Measurements from ENCODE around the gene CD3G. TPM values are rescaled to one million over a fixed set of nuclear protein-coding genes. Genes with fewer than 3 reads are reported as not detected.

CD3G gene
- total RNA-seq, 4 donors from 2014 or later: 0.13 to 0.33 (median 0.23) TPM; not detected in 1

DNA sequence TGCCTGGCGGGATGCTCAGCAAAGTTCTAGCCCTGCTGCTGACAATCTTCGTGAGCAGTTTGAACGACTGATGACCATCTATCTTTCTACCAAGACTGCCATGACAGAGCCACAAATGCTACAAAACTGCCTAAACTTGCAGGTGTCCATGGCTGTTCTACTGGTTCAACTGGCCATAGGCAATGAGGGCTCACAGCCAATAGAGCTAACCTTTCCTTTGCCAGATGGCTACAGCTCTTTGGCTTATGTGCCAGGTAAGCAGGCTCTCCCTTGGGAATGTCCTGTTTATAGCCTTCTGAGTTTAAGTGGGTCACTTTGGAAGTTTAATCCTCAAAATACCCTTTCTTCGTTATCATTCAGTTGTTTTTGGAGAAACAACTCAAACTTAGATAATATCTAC is 35.4 kb downstream of the CD3G start:
- peaks cover 93 to 100% (median 97%) of the 10 kb centered on the region in 4 donors for H3K36me3 ChIP-seq
- H3K4me1 ChIP-seq: no peaks in the 10 kb centered on the region
- H3K27me3 ChIP-seq: no peaks in the 10 kb centered on the region
- TF ChIP-seq EP300 (IDR thresholded peaks at IDR 0.05) (no peak), POLR2AphosphoS5 (IDR thresholded peaks at IDR 0.05) (no peak), POLR2A (IDR thresholded peaks at IDR 0.05; ENCODE audit: low read depth) (no peak)
- TF ChIP-seq, protein P1, sequence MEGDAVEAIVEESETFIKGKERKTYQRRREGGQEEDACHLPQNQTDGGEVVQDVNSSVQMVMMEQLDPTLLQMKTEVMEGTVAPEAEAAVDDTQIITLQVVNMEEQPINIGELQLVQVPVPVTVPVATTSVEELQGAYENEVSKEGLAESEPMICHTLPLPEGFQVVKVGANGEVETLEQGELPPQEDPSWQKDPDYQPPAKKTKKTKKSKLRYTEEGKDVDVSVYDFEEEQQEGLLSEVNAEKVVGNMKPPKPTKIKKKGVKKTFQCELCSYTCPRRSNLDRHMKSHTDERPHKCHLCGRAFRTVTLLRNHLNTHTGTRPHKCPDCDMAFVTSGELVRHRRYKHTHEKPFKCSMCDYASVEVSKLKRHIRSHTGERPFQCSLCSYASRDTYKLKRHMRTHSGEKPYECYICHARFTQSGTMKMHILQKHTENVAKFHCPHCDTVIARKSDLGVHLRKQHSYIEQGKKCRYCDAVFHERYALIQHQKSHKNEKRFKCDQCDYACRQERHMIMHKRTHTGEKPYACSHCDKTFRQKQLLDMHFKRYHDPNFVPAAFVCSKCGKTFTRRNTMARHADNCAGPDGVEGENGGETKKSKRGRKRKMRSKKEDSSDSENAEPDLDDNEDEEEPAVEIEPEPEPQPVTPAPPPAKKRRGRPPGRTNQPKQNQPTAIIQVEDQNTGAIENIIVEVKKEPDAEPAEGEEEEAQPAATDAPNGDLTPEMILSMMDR (IDR thresholded peaks at IDR 0.05): no peak
- DNase-seq (ENCODE audit: extremely low spot score): no peak
- WGBS: 84% methylated on average over 4 of the region's 4 CpGs
- no peak overlapping the region for H3K4me3 ChIP-seq
- H3K9me3 ChIP-seq: no peaks in the 10 kb centered on the region
- intact Hi-C loops (cut with DNase I): no loop called here
- H3K27ac ChIP-seq (replicated peaks in 1 of 4): no peak overlapping the region

DNA sequence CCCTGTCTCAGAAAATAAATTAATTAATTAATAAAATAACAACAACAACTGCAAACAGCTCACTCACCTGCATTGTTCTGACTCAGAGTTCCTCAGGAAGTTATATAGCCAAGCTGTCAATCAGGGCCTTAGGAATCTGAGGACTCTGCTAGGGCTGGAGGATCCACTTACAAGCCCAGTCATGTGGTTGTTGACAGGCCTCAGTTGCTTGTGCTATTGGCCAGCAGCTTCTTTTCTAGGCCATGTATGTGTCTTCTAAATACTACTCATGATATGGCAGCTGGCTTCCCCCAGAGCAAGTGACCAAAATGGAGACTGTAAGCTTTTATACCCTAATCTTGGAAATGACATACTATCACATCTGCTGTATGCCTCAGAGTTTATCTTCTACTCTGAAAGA is 36.4 kb downstream of the CD3G start:
- H3K27me3 ChIP-seq: no peaks in the 10 kb centered on the region
- H3K9me3 ChIP-seq: no peaks in the 10 kb centered on the region
- no peaks in the 10 kb centered on the region for H3K4me1 ChIP-seq
- H3K36me3 ChIP-seq: peaks cover 91 to 100% (median 97%) of the 10 kb centered on the region in 4 donors
- intact Hi-C loops (cut with DNase I): no loop called here
- H3K27ac ChIP-seq (replicated peaks in 1 of 4): no peak overlapping the region
- no peak overlapping the region for H3K4me3 ChIP-seq
- TF ChIP-seq POLR2AphosphoS5 (IDR thresholded peaks at IDR 0.05): no peak
- no peak for TF ChIP-seq POLR2A (IDR thresholded peaks at IDR 0.05; ENCODE audit: low read depth)
- TF ChIP-seq EP300 (IDR thresholded peaks at IDR 0.05): no peak
- TF ChIP-seq, protein P1 (IDR thresholded peaks at IDR 0.05): no peak
- DNase-seq (ENCODE audit: extremely low spot score): no peak

DNA sequence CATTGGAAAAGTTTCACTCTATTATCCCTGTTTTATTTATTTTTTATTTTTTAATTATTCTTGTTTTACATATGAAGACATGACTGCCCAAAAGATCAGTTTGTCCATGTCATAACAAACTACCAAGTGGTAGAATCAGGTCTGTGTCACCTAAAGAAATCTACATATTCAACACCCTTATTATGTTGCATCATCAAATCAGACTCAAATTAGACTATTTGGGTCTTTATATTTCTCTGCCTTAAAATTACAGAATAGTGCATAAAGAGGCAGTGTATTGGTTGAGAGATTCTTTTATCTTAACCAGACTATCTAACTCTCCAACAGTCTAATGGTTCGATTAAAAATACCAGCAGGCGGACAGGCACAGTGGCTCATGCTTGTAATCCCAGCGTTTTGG is 38.8 kb downstream of the CD3G start:
- intact Hi-C loops (cut with DNase I): no loop called here
- no peak for TF ChIP-seq POLR2AphosphoS5 (IDR thresholded peaks at IDR 0.05)
- TF ChIP-seq, protein P1 (IDR thresholded peaks at IDR 0.05): no peak
- H3K4me1 ChIP-seq: no peaks in the 10 kb centered on the region
- 90% methylated on average over 3 of the region's 3 CpGs for WGBS
- no peaks in the 10 kb centered on the region for H3K9me3 ChIP-seq
- no peak overlapping the region for H3K27ac ChIP-seq (replicated peaks in 1 of 4)
- DNase-seq (ENCODE audit: extremely low spot score): no peak
- H3K4me3 ChIP-seq: no peak overlapping the region
- no peaks in the 10 kb centered on the region for H3K27me3 ChIP-seq
- H3K36me3 ChIP-seq: peaks cover 92 to 100% (median 97%) of the 10 kb centered on the region in 4 donors

DNA sequence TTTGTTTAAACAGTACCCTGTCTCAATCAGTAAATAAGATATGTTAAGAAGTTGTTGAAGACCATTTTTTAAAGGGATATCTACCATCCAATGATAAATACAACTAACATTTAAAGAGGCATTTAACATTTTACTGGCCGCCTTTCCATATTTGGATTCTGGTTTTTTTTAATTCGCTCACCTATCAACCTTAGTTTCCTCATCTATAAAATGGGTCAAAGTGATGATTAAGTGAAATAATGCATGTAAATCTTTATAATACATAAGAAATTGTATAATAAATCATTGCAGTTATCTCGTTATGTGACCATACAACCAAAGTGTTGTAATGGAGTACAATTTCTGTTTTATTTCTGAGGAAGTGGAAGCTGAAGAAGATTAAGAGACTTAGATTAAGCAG is 39.5 kb downstream of the CD3G start:
- intact Hi-C loops (cut with DNase I): no loop called here
- WGBS: 95% methylated on average over 3 of the region's 3 CpGs
- TF ChIP-seq POLR2AphosphoS5 (IDR thresholded peaks at IDR 0.05) (no peak), POLR2A (IDR thresholded peaks at IDR 0.05; ENCODE audit: low read depth) (no peak), EP300 (IDR thresholded peaks at IDR 0.05) (no peak)
- TF ChIP-seq, protein P1 (IDR thresholded peaks at IDR 0.05): no peak

DNA sequence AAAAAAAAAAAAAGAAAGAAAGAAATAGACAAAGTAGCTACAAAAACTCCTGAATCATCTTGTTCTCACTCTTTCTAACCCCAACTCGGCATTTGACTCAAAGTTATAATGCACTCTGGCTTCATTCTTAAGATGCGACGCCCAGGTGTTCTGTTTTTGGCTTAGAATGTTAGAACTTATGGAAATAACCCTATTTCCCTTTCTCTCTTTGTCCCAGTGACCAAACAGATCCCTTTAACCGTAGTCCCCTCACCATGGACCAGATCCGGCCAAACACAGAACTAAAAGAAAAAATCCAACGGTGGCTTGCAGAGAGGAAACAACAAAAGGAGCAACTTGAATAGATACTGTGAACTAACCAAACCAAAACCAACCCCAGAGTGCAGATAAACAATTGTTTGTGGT is 52.0 kb downstream of the CD3G start:
- H3K27ac ChIP-seq (replicated peaks in 1 of 4): no peak overlapping the region
- no peak for DNase-seq (ENCODE audit: extremely low spot score)
- TF ChIP-seq POLR2AphosphoS5 (IDR thresholded peaks at IDR 0.05) (no peak), EP300 (IDR thresholded peaks at IDR 0.05) (no peak), POLR2A (IDR thresholded peaks at IDR 0.05; ENCODE audit: low read depth) (no peak)
- TF ChIP-seq, protein P1 (IDR thresholded peaks at IDR 0.05): no peak
- H3K9me3 ChIP-seq: no peaks in the 10 kb centered on the region
- H3K4me3 ChIP-seq: no peak overlapping the region
- H3K36me3 ChIP-seq: peaks cover 43 to 74% (median 61%) of the 10 kb centered on the region in 4 donors
- intact Hi-C loops (cut with DNase I): loop anchor here (5.0 kb wide), 1 partner anchor 106 kb away; no protein-coding TSS in a partner anchor
- WGBS: 87% methylated on average over 6 of the region's 6 CpGs
- no peaks in the 10 kb centered on the region for H3K27me3 ChIP-seq
- H3K4me1 ChIP-seq: peaks cover 4 to 8% (median 6%) of the 10 kb centered on the region in 4 donors

More for the DNA sequence above, 39.5 kb downstream of the CD3G start:
- H3K27me3 ChIP-seq: no peaks in the 10 kb centered on the region
- no peak overlapping the region for H3K27ac ChIP-seq (replicated peaks in 1 of 4)
- no peaks in the 10 kb centered on the region for H3K4me1 ChIP-seq
- no peak for DNase-seq (ENCODE audit: extremely low spot score)
- peaks cover 92 to 100% (median 96%) of the 10 kb centered on the region in 4 donors for H3K36me3 ChIP-seq
- no peak overlapping the region for H3K4me3 ChIP-seq
- H3K9me3 ChIP-seq: no peaks in the 10 kb centered on the region
